ENCODE measurements around the gene USH2A. TPM values are rescaled to one million over a fixed set of nuclear protein-coding genes. Genes with fewer than 3 reads are reported as not detected.

USH2A gene
- total RNA-seq, 1 donor from 2014 or later, result not detected

DNA sequence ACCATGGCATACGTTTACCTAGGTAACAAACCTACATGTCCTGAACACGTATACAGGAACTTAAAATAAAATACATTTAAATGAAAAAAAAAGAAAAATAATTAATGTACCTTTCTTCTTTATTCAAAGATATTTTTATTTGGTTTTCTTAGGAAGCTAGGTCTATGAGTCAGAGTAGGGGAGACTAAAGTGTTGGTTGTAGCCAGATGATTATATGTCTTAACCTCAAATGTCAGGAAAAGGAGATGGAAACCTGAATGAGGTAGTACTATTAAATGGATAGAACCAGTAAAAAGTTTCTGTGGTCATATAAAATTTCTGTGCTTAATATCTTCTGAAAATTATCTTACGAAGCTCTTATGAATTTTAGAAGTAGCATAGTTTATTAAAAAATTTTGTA is 580.3 kb downstream of the USH2A start:
- H3K4me3 ChIP-seq, result no peak overlapping the region
- no peaks in the 10 kb centered on the region for H3K27me3 ChIP-seq
- H3K27ac ChIP-seq, result no peak overlapping the region
- H3K9me3 ChIP-seq, result peaks cover 0 to 3% of the 10 kb centered on the region in 2 donors
- no peaks in the 10 kb centered on the region for H3K4me1 ChIP-seq
- intact Hi-C loops (cut with DNase I), result no loop called here
- no peak for DNase-seq (ENCODE audit: low spot score in 2 of 2)
- TF ChIP-seq, protein P1, sequence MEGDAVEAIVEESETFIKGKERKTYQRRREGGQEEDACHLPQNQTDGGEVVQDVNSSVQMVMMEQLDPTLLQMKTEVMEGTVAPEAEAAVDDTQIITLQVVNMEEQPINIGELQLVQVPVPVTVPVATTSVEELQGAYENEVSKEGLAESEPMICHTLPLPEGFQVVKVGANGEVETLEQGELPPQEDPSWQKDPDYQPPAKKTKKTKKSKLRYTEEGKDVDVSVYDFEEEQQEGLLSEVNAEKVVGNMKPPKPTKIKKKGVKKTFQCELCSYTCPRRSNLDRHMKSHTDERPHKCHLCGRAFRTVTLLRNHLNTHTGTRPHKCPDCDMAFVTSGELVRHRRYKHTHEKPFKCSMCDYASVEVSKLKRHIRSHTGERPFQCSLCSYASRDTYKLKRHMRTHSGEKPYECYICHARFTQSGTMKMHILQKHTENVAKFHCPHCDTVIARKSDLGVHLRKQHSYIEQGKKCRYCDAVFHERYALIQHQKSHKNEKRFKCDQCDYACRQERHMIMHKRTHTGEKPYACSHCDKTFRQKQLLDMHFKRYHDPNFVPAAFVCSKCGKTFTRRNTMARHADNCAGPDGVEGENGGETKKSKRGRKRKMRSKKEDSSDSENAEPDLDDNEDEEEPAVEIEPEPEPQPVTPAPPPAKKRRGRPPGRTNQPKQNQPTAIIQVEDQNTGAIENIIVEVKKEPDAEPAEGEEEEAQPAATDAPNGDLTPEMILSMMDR (IDR thresholded peaks at IDR 0.05), result no peak
- no peaks in the 10 kb centered on the region for H3K36me3 ChIP-seq

DNA sequence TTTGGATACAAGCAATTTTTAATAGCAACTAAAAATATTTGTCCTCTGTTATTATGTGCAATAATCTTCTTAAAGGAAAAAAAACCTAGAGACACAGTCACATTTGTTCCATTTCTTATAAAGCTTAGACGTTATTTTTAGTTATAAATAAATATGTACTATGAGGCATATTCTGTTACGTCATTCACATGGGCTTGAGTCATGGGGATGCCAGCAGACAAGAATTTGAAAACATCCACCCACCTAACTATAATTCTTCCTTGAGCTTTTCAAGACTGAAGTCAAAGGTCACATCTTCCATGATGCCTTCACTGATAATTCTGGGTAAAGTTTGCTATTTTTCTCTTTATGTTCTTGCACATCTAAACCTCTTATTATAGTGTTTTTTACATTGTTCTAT is 587.3 kb downstream of the USH2A start:
- TF ChIP-seq, protein P1 (IDR thresholded peaks at IDR 0.05), result no peak
- Histone ChIP-seq H3K36me3 (no peaks in the 10 kb centered on the region), H3K4me1 (no peaks in the 10 kb centered on the region), H3K27me3 (no peaks in the 10 kb centered on the region), H3K9me3 (no peaks in the 10 kb centered on the region), H3K4me3 (no peak overlapping the region), H3K27ac (no peak overlapping the region)
- DNase-seq (ENCODE audit: low spot score in 2 of 2), result no peak
- intact Hi-C loops (cut with DNase I), result no loop called here

DNA sequence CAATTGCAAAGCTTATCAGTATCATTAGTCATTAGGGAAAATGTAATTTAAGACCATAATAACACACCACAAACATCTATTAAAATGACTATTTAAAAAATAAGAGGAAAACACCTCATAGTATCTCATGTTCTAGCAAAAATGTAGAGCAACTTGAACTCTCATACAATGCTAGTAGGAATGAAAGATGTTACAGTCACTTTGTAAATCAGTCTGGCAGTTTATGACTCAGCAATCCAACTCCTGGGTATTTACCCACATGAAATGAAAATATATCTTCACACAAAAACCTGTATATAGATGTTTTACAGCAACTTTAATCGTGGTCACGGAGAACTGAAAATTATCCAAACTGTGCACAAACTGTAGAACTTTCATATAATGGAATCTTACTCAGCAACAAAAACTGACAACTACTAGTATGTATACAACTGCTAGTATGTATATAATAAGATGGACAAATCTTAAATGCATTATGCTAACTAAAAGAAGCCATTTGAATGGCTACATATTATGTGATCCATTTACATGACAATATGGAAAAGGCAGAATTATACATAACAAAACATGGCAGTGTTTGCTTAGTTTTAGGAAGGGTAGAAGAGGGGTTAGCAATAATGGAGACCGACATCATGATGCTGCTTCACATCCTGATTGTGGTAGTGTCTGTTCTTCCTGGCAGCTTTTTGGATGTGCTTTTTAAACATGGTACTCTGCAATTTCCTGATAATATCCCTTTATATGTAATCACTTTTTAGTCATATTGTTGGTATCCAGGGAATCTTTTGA is 589.1 kb downstream of the USH2A start:
- TF ChIP-seq, protein P1 (IDR thresholded peaks at IDR 0.05), result no peak
- Histone ChIP-seq H3K27me3 (no peaks in the 10 kb centered on the region), H3K9me3 (no peaks in the 10 kb centered on the region), H3K4me1 (no peaks in the 10 kb centered on the region), H3K4me3 (no peak overlapping the region), H3K36me3 (no peaks in the 10 kb centered on the region), H3K27ac (no peak overlapping the region)
- DNase-seq (ENCODE audit: low spot score in 2 of 2), result no peak
- intact Hi-C loops (cut with DNase I), result no loop called here

DNA sequence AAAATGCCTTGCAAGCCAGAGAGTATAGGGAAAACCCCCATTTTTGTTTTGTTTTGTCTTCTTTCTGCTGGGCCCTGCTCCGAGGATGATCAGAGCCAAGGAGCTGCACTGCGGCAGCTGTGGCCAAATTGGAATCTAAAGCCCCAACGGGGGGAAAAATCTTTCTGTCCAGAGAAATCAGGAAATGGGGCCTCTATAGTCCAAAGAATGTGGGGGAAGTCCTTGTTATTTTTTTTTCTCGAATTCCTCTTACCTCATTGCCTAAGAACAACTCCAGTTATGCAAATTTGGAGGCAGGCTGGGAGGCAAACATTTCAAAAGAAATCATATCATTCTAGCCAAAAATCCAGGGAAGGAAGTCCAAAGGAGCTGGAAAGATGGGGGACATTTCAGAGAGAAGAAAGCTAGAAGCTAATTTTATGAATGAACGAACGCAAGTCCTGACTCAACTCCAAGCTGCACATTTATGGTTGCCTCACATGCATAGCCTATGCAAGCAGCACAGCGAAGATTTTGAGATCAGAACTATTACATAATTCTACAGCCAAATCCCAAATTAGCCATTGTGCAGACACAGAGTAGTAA is 592.9 kb downstream of the USH2A start:
- no peak overlapping the region for H3K4me3 ChIP-seq
- no peaks in the 10 kb centered on the region for H3K27me3 ChIP-seq
- H3K27ac ChIP-seq, result no peak overlapping the region
- no peak for DNase-seq (ENCODE audit: low spot score in 2 of 2)
- H3K4me1 ChIP-seq, result no peaks in the 10 kb centered on the region
- intact Hi-C loops (cut with DNase I), result no loop called here
- TF ChIP-seq, protein P1 (IDR thresholded peaks at IDR 0.05), result no peak
- no peaks in the 10 kb centered on the region for H3K9me3 ChIP-seq
- H3K36me3 ChIP-seq, result no peaks in the 10 kb centered on the region

DNA sequence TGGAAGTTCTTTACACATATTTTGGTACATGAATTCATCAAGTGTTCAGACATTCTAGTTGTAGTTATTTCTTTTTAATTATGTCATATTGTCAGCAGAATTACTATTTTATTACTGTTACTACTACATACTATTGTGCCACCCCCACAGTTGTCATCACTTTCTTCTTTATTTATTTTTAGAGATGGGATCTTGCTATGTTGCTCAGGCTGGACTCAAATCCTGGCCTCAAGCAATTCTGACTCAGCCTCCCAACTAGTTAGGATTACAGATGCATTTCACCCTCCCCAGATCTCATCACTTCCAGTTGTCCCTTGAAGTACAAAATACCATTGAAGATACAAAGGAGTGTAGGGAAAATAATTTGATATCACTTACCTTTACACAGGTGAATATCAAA is 598.2 kb downstream of the USH2A start:
- Histone ChIP-seq H3K4me1 (no peaks in the 10 kb centered on the region), H3K27me3 (no peaks in the 10 kb centered on the region), H3K9me3 (no peaks in the 10 kb centered on the region), H3K27ac (no peak overlapping the region), H3K4me3 (no peak overlapping the region), H3K36me3 (no peaks in the 10 kb centered on the region)
- intact Hi-C loops (cut with DNase I), result no loop called here
- no peak for DNase-seq (ENCODE audit: low spot score in 2 of 2)
- TF ChIP-seq, protein P1 (IDR thresholded peaks at IDR 0.05), result no peak

Measured in ascending aorta (tissue), 2 donors.